ENCODE results near the gene IBA57. TPM values are rescaled to one million over a fixed set of nuclear protein-coding genes. Genes with fewer than 3 reads are reported as not detected.
"Not testable (repeated sequence)": the region's sequence is repeated elsewhere in the genome, so short reads cannot be mapped to it uniquely, and the experiment has no call there.

Gene IBA57
- total RNA-seq, 4 donors from 2014 or later = 4.0 to 15.0 (median 11.7) TPM

DNA sequence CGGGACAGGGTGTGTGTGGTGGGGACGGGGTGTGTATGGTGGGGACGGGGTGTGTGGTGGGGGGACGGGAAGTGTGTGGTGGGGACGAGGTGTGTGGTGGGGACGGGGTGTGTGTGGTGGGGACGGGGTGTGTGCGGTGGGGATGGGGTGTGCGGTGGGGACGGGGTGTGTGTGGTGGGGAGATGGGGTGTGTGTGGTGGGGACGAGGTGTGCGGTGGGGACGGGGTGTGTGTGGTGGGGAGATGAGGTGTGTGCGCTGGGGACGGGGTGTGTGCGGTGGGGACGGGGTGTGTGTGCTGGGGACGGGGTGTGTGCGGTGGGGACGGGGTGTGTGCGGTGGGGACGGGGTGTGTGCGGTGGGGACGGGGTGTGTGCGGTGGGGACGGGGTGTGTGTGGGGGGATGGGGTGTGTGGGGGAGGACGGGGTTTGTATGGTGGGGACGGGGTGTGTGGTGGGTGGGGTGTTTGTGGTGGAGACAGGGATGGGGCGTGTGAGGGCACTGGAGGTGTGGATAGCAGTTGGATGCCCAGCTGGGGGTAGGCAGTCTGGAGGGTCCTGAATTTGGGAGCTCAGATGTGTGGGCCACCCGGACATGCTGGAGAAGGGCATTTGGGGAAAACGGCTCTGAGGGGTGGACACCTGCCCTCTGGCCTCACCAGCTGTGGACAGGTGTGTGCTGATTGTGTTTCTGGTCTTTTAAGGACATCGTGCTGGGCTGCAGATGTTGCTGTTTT lies 16.9 kb downstream of the IBA57 start:
- no peak for DNase-seq
- intact Hi-C loops (cut with DNase I) = no loop called here
- H3K9me3 ChIP-seq = no peaks in the 10 kb centered on the region
- TF ChIP-seq POLR2A (IDR thresholded peaks at IDR 0.05) = no peak
- TF ChIP-seq, protein P1, sequence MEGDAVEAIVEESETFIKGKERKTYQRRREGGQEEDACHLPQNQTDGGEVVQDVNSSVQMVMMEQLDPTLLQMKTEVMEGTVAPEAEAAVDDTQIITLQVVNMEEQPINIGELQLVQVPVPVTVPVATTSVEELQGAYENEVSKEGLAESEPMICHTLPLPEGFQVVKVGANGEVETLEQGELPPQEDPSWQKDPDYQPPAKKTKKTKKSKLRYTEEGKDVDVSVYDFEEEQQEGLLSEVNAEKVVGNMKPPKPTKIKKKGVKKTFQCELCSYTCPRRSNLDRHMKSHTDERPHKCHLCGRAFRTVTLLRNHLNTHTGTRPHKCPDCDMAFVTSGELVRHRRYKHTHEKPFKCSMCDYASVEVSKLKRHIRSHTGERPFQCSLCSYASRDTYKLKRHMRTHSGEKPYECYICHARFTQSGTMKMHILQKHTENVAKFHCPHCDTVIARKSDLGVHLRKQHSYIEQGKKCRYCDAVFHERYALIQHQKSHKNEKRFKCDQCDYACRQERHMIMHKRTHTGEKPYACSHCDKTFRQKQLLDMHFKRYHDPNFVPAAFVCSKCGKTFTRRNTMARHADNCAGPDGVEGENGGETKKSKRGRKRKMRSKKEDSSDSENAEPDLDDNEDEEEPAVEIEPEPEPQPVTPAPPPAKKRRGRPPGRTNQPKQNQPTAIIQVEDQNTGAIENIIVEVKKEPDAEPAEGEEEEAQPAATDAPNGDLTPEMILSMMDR (IDR thresholded peaks at IDR 0.05) = no peak
- H3K27ac ChIP-seq = no peak overlapping the region
- H3K4me3 ChIP-seq (replicated peaks in 1 of 3) = no peak overlapping the region
- no peaks in the 10 kb centered on the region for H3K27me3 ChIP-seq
- H3K4me1 ChIP-seq = peaks cover 0 to 4% of the 10 kb centered on the region in 2 donors
- WGBS, 2 donors = 87 to 93% methylated on average over 27 to 32 of the region's 32 CpGs
- no peaks in the 10 kb centered on the region for H3K36me3 ChIP-seq

DNA sequence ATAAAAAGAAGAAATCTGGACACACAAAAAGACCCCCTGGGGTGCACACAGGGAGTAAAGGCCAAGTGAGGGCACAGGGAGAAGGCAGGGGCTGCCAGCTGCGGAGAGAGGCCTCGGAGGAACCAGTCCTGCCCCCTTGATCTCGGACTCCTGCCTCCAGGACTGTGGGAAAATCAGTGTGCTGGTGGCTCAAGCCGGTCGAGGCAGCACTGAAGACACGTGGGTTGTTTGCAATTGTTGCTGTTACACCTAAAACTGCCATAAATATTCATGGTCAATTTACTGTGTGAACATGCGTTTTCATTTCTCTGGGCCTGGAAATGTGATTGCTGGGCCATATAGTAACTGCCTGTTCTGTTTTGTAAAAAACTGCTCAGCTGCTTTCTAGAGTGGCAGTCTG lies 18.5 kb downstream of the IBA57 start:
- no peaks in the 10 kb centered on the region for H3K4me1 ChIP-seq
- no peak for TF ChIP-seq POLR2A (IDR thresholded peaks at IDR 0.05)
- TF ChIP-seq, protein P1 (IDR thresholded peaks at IDR 0.05) = no peak
- H3K9me3 ChIP-seq = no peaks in the 10 kb centered on the region
- intact Hi-C loops (cut with DNase I) = no loop called here
- 81 to 94% methylated on average over 7 of the region's 7 CpGs for WGBS, 2 donors
- no peak overlapping the region for H3K4me3 ChIP-seq (replicated peaks in 1 of 3)
- no peaks in the 10 kb centered on the region for H3K27me3 ChIP-seq
- DNase-seq = no peak
- H3K27ac ChIP-seq = no peak overlapping the region
- no peaks in the 10 kb centered on the region for H3K36me3 ChIP-seq

DNA sequence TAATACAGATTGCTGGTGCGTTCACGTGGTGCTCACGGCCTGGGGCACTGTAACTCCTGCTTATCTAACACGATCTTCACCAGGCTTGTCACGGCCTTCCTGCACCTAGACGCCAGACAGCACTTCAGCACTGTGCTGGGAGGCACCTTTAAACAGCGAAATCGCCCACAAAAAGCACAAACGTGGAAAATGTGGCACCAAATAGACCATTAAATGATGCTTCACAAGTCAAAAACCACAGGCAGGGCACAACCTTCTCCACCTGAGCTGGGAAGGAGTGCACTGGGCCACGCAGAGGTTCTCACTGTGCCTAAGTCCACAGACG lies 20.0 kb downstream of the IBA57 start:
- Histone ChIP-seq H3K36me3 (no peaks in the 10 kb centered on the region), H3K9me3 (no peaks in the 10 kb centered on the region), H3K4me1 (no peaks in the 10 kb centered on the region), H3K27ac (no peak overlapping the region), H3K27me3 (no peaks in the 10 kb centered on the region), H3K4me3 (replicated peaks in 1 of 3) (no peak overlapping the region)
- WGBS, 2 donors = 67 to 74% methylated on average over 11 of the region's 11 CpGs
- TF ChIP-seq POLR2A (IDR thresholded peaks at IDR 0.05) = no peak
- TF ChIP-seq, protein P1 (IDR thresholded peaks at IDR 0.05) = no peak
- no peak for DNase-seq
- intact Hi-C loops (cut with DNase I) = no loop called here

DNA sequence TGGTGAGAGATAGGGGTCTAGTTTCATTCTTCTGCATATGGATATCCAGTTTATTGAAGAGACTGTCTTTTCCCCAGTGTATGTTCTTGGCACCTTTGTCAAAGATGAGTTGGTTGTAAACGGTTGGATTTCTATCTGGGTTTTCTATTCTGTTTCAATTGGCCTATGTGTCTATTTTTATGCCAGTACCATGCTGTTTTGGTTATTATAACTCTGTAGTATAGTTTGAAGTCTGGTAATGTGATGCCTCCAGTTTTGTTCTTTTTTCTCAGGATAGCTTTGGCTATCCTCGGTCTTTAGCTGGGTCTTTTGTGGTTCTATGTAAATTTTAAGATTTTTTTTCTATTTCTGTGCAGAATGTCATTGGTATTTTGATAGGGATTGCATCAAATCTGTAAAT lies 22.6 kb downstream of the IBA57 start:
- DNase-seq; H3K4me3 ChIP-seq (replicated peaks in 1 of 3); intact Hi-C loops (cut with DNase I); H3K4me1 ChIP-seq; H3K36me3 ChIP-seq; H3K27ac ChIP-seq; H3K9me3 ChIP-seq; H3K27me3 ChIP-seq: not testable (repeated sequence)
- 86 to 87% methylated on average over 2 of the region's 2 CpGs for WGBS, 2 donors

DNA sequence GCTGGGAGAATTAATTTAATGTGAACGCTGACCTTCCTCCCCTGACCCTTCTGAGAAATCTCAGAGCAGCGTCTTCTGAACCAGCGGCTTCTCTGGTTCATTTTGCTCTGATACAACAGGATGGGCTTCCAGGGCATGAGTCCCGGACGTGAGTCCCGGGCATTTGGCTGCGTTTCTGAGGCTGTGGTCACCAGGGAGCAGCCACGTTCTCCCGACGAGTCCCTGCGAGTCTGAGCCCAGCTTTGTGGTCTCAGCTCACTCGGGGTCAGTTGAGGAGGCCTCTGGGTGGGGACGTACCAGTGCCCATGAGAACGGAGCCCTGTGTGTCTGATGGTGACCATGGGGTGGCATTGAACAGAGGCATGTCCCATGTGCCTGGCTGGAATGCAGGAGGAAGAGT lies 24.6 kb downstream of the IBA57 start:
- Histone ChIP-seq H3K4me1 (no peaks in the 10 kb centered on the region), H3K9me3 (no peaks in the 10 kb centered on the region), H3K27ac (no peak overlapping the region), H3K4me3 (replicated peaks in 1 of 3) (no peak overlapping the region), H3K27me3 (no peaks in the 10 kb centered on the region), H3K36me3 (no peaks in the 10 kb centered on the region)
- TF ChIP-seq, protein P1 (IDR thresholded peaks at IDR 0.05) = no peak
- no peak for TF ChIP-seq POLR2A (IDR thresholded peaks at IDR 0.05)
- intact Hi-C loops (cut with DNase I) = no loop called here
- no peak for DNase-seq
- 88 to 90% methylated on average over 11 to 14 of the region's 14 CpGs for WGBS, 2 donors
